Measurements from ENCODE around the gene VIL1. TPM values are rescaled to one million over a fixed set of nuclear protein-coding genes. Genes with fewer than 3 reads are reported as not detected.

VIL1 gene
- total and polyA plus RNA-seq, 2 of the 13 experiments (the other 11 are each of a cell fraction or from before 2014, with no cell fraction given), result 287 to 301 TPM

- TF ChIP-seq CERS6 (CRISPR knock-in tag; IDR thresholded peaks at IDR 0.05) (peak; percentile 80; the same call in 1 of the 2 replicates), HMGXB3 (CRISPR knock-in tag; IDR thresholded peaks at IDR 0.05; ENCODE audit: borderline replicate concordance) (peak; percentile 56; the same call in 1 of the 2 replicates), ZNF275 (CRISPR knock-in tag; IDR thresholded peaks at IDR 0.05; ENCODE audit: borderline replicate concordance) (peak; percentile 88; the same call in 1 of the 2 replicates), KDM3A (CRISPR knock-in tag; IDR thresholded peaks at IDR 0.05; ENCODE audit: low read depth) (peak; percentile 99), ZNF557 (CRISPR knock-in tag; IDR thresholded peaks at IDR 0.05) (peak; percentile 74; the same call in 1 of the 2 replicates), PBX2 (CRISPR knock-in tag; IDR thresholded peaks at IDR 0.05) (no peak), SYNCRIP (IDR thresholded peaks at IDR 0.05; ENCODE audit: insufficient read depth, low read depth, low read length) (no peak), ZNF572 (CRISPR knock-in tag; IDR thresholded peaks at IDR 0.05) (peak; percentile 91), ATAD3A (CRISPR knock-in tag; IDR thresholded peaks at IDR 0.05) (no peak), RXRB (CRISPR knock-in tag; IDR thresholded peaks at IDR 0.05; ENCODE audit: borderline replicate concordance) (peak; percentile 88), ZNF780A (CRISPR knock-in tag; IDR thresholded peaks at IDR 0.05) (no peak), MAFG (CRISPR knock-in tag; IDR thresholded peaks at IDR 0.05) (no peak), ZNF652 (CRISPR knock-in tag; IDR thresholded peaks at IDR 0.05; ENCODE audit: borderline replicate concordance, low read depth) (no peak), FOXP4 (CRISPR knock-in tag; IDR thresholded peaks at IDR 0.05) (peak; percentile 88; the same call in 1 of the 2 replicates), ZNF563 (CRISPR knock-in tag; IDR thresholded peaks at IDR 0.05) (peak; percentile 76), ZMYM3 (CRISPR knock-in tag; IDR thresholded peaks at IDR 0.05) (peak; percentile 90; the same call in 1 of the 2 replicates), ZNF24 (IDR thresholded peaks at IDR 0.05) (peak; percentile 79), ZNF724P (CRISPR knock-in tag; IDR thresholded peaks at IDR 0.05; ENCODE audit: borderline replicate concordance) (no peak), SOX6 (IDR thresholded peaks at IDR 0.05) (no peak), SOX6 (CRISPR knock-in tag; IDR thresholded peaks at IDR 0.05) (peak; percentile 88)
Measured at GRCh38 chr2:218395826-218396687, 22.9 kb upstream of the VIL1 start (continued).

Data from HepG2 (cell line).